ENCODE results near the gene KHK.

GRCh38 chr2:27149570-27150405 lies 63.2 kb downstream of the KHK start:
- no peak for TF ChIP-seq POLR2AphosphoS5 (IDR thresholded peaks at IDR 0.05; ENCODE audit: borderline replicate concordance, low read depth, low read length)
- TF ChIP-seq EZH2 (IDR thresholded peaks at IDR 0.05): no peak
- no peak for TF ChIP-seq FOXP2 (optimal IDR thresholded peaks at IDR 0.05; ENCODE audit: control extremely low read depth, extremely low read length, insufficient read depth)
